Hepatocyte (in vitro differentiated cells): ENCODE data around the gene EIF2B4.

Experiments used
- CTCF ChIP-seq: fragments of 200-600 bp; sonication (generic); IDR thresholded peaks from 2 replicates; pipeline ENCODE4 v1.5.1; 2016; ENCODE audit warnings: antibody characterized with exemption, mild to moderate bottlenecking; ENCODE audit not compliant: poor library complexity
- EZH2 ChIP-seq: fragments of 200-600 bp; sonication (generic); IDR thresholded peaks from 2 replicates; pipeline ENCODE4 v1.6.1; 2016; ENCODE audit warnings: antibody characterized with exemption, mild to moderate bottlenecking, borderline replicate concordance
- EZH2phosphoT487 ChIP-seq: fragments of 200-600 bp; sonication (generic); IDR thresholded peaks from one replicate; pipeline ENCODE4 v1.6.1; 2018; ENCODE audit warnings: antibody characterized with exemption, mild to moderate bottlenecking, low read depth, moderate library complexity; ENCODE audit not compliant: unreplicated experiment, severe bottlenecking

DNA sequence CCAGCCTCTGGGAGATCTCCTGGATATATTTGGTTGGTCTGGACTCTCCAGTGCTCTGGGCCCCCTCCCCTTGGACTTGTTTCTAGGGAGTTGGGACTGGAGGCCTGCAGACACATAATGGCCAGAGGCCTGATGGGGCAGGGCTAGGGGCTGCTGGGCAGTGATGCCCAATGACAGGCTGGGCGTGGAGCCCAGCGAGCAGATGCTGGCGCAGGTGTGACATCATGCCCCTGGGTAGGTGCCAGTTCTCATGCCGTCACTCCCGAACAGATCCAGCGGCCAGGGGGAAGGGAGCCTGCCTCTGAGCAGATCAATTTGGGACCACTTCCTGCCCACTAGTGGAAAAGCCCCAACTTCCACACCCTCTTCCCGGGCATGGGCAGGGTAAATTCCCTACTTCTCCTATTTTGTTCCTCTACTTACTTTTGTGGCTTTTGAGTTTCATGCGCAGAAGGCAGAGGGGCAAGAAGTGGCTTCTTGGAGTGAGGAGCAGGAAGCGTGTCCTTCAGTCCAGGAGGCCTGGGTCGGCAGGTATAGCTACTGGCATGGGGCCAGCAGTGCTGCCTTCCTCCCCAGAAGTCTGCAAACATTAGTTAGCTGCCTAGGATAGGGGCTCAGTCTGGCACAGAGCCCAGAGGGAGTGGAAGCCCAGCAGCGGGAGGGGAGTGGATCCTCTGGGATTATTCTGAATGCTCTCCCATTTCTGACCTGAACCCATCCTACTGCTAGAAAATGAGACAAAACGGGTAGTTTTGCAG lies 53.3 kb downstream of the EIF2B4 start:
- TF ChIP-seq EZH2phosphoT487 (no peak), CTCF (no peak), EZH2 (no peak)
